ENCODE data around the gene ERBIN. TPM values are rescaled to one million over a fixed set of nuclear protein-coding genes. Genes with fewer than 3 reads are reported as not detected.

Gene ERBIN
- total and polyA plus RNA-seq, 2 of the 13 experiments (the other 11 are each of a cell fraction or from before 2014, with no cell fraction given), result 14.4 to 41.7 TPM

- TF ChIP-seq SNAPC4 (CRISPR knock-in tag; IDR thresholded peaks at IDR 0.05), result no peak
- no peak for TF ChIP-seq CREB1 (IDR thresholded peaks at IDR 0.05)
- no peak for TF ChIP-seq CREB1 (CRISPR knock-in tag; IDR thresholded peaks at IDR 0.05)
- peak; percentile 67; the same call in 1 of the 2 replicates for TF ChIP-seq SNAI1 (CRISPR knock-in tag; IDR thresholded peaks at IDR 0.05; ENCODE audit: borderline replicate concordance)
- no peak for TF ChIP-seq ZC3H4 (CRISPR knock-in tag; IDR thresholded peaks at IDR 0.05; ENCODE audit: borderline replicate concordance)
- peak; percentile 38; the same call in 1 of the 2 replicates for TF ChIP-seq KMT2B (CRISPR knock-in tag; IDR thresholded peaks at IDR 0.05)
- no peak for TF ChIP-seq ZNF326 (CRISPR knock-in tag; IDR thresholded peaks at IDR 0.05; ENCODE audit: borderline replicate concordance)
- TF ChIP-seq ZNF556 (CRISPR knock-in tag; IDR thresholded peaks at IDR 0.05; ENCODE audit: borderline replicate concordance), result no peak
- no peak for TF ChIP-seq MNT (IDR thresholded peaks at IDR 0.05)
- TF ChIP-seq NR0B2 (CRISPR knock-in tag; IDR thresholded peaks at IDR 0.05), result peak; percentile 59
- no peak for TF ChIP-seq ZBTB49 (CRISPR knock-in tag; IDR thresholded peaks at IDR 0.05; ENCODE audit: borderline replicate concordance)
- no peak for TF ChIP-seq SOX13 (IDR thresholded peaks at IDR 0.05)
- TF ChIP-seq SOX13 (CRISPR knock-in tag; conservative IDR thresholded peaks at IDR 0.05 in 1 of 2, IDR thresholded peaks at IDR 0.05 in 1 of 2), result no peak
- no peak for TF ChIP-seq ZBTB10 (CRISPR knock-in tag; IDR thresholded peaks at IDR 0.05; ENCODE audit: borderline replicate concordance)
- peak; percentile 44 for TF ChIP-seq TEAD3 (CRISPR knock-in tag; optimal IDR thresholded peaks at IDR 0.05; ENCODE audit: borderline replicate concordance)
- TF ChIP-seq MAFG (CRISPR knock-in tag; IDR thresholded peaks at IDR 0.05), result no peak
- peak; percentile 95 for TF ChIP-seq ZFX (CRISPR knock-in tag; IDR thresholded peaks at IDR 0.05; ENCODE audit: low read depth)
Measured at GRCh38 chr5:65925044-65925600, 1.3 kb upstream of the ERBIN start (continued).

Data from HepG2 (cell line).